Measurements from ENCODE around the gene TBCB. TPM values are rescaled to one million over a fixed set of nuclear protein-coding genes. Genes with fewer than 3 reads are reported as not detected.

TBCB gene
- total and polyA plus RNA-seq, 2 of the 4 experiments (the other 2 are of a cell fraction) = 182 to 269 TPM

DNA sequence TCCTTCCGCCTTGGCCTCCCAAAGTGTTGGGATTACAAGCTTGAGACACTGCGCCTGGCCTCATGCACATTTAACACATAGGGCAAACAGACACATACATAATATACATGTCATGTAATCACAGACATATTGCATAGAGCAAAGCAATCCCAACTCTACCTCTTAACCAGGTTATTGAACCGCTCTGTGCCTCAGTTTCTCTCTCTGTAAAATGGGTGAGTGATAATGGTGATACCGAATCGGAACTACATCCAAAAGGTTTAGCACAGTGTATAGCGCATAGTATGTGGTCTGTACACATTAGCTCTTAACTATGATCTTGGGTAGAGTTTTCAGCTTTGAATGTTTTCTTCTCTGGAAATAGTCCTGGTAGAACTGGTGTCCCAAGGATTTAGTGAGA, 29.4 kb downstream of the TBCB start (continued):
- TF ChIP-seq ELK1 (IDR thresholded peaks at IDR 0.05; ENCODE audit: borderline replicate concordance, low read depth, low read length) (no peak), RCOR1 (IDR thresholded peaks at IDR 0.05; ENCODE audit: insufficient replicate concordance, low read length) (no peak), MAFK (IDR thresholded peaks at IDR 0.05; ENCODE audit: low read depth, low read length) (no peak), MXI1 (IDR thresholded peaks at IDR 0.05; ENCODE audit: borderline replicate concordance, low read depth, low read length) (no peak)

GRCh38 chr19:36149673-36150406, 34.6 kb downstream of the TBCB start:
- intact Hi-C loops (cut with micrococcal nuclease) = no loop called here

More at GRCh38 chr19:36149673-36150406, 34.6 kb downstream of the TBCB start:
- DNase-seq = no peak
- Histone ChIP-seq H2AK5ac (ENCODE audit: low read depth, low read length) (no peak overlapping the region), H3K56ac (ENCODE audit: extremely low read depth, insufficient read depth, low read length) (no peak overlapping the region), H3K4me3 (ENCODE audit: insufficient read depth, low read depth, low read length) (no peak overlapping the region), H2AK9ac (replicated peaks; ENCODE audit: low read depth, low read length, poor library complexity) (peak overlapping the region; percentile 90), H2BK5ac (ENCODE audit: low read depth, low read length, poor library complexity, severe bottlenecking) (no peak overlapping the region), H3K14ac (replicated peaks; ENCODE audit: low read depth, low read length) (no peak overlapping the region), H3K27ac (ENCODE audit: insufficient read depth, low read length) (no peak overlapping the region), H4K5ac (ENCODE audit: low read depth, low read length) (no peak overlapping the region), H2BK15ac (ENCODE audit: low read depth, low read length) (no peak overlapping the region), H2BK20ac (ENCODE audit: low read depth, low read length) (no peak overlapping the region), H3K4me1 (ENCODE audit: control insufficient read depth, insufficient read depth, low read length) (peaks cover 6% of the 10 kb centered on the region; the same call in 1 of the 2 replicates), H3K23ac (ENCODE audit: low read depth, low read length) (no peak overlapping the region), H3K9me3 (ENCODE audit: control insufficient read depth, insufficient read depth, low read length) (no peaks in the 10 kb centered on the region), H3K4me2 (ENCODE audit: low read depth, low read length) (no peak overlapping the region), H3K9ac (ENCODE audit: low read depth, low read length) (no peak overlapping the region), H4K20me1 (ENCODE audit: insufficient read depth, low read length) (peaks cover 21% of the 10 kb centered on the region), H2AFZ (replicated peaks; ENCODE audit: low read length, poor library complexity) (peak overlapping the region; percentile 54), H3K18ac (ENCODE audit: low read depth, low read length) (no peak overlapping the region), H2BK120ac (ENCODE audit: low read depth, low read length) (no peak overlapping the region), H3K36me3 (ENCODE audit: control insufficient read depth, insufficient read depth, low read length) (peaks cover 53% of the 10 kb centered on the region), H4K91ac (ENCODE audit: insufficient read depth, low read depth, low read length) (no peak overlapping the region), H3K27me3 (ENCODE audit: control insufficient read depth, insufficient read depth, low read length) (no peaks in the 10 kb centered on the region), H4K8ac (ENCODE audit: low read depth in 2 of 2, low read length in 2 of 2) (no peak overlapping the region), H3K9me1 (ENCODE audit: insufficient read depth, low read length) (peaks cover 4% of the 10 kb centered on the region), H3K4ac (ENCODE audit: low read depth, low read length) (no peak overlapping the region), H3K79me1 (ENCODE audit: low read depth in 1 of 2, low read length in 2 of 2) (peaks cover 17 to 53% of the 10 kb centered on the region in 2 experiments)
- ATAC-seq (ENCODE audit: low read depth) = no peak
- in situ Hi-C loops (cut with MboI; ENCODE audit: low sequenced_read_pairs) = no loop called here
- TSS peak; percentile 98 for BruUV-seq (replicated peaks)
- POLR2A ChIA-PET (ENCODE audit: unreplicated experiment) = no interaction called here
- 93% methylated on average over 3 of the region's 13 CpGs; no CpG with 5 or more reads in 1 of the 2 experiments for WGBS, 2 experiments (ENCODE audit: extremely low coverage in 2 of 2, insufficient read length in 1 of 2)
- dilution Hi-C loops (cut with HindIII; ENCODE audit: low sequenced_read_pairs, unreplicated experiment) = no loop called here
- TF ChIP-seq FOS (IDR thresholded peaks at IDR 0.05; ENCODE audit: low read depth, low read length) = no peak
- TF ChIP-seq POLR2A (IDR thresholded peaks at IDR 0.05; ENCODE audit: low read depth, low read length) = no peak
- no peak for TF ChIP-seq RCOR1 (IDR thresholded peaks at IDR 0.05; ENCODE audit: insufficient replicate concordance, low read length)
- TF ChIP-seq MAFK (IDR thresholded peaks at IDR 0.05; ENCODE audit: low read depth, low read length) = no peak
- no peak for TF ChIP-seq CEBPB (IDR thresholded peaks at IDR 0.05; ENCODE audit: low read depth, low read length)
- no peak for TF ChIP-seq RFX5 (IDR thresholded peaks at IDR 0.05; ENCODE audit: low read depth, low read length)
- no peak for TF ChIP-seq ELK1 (IDR thresholded peaks at IDR 0.05; ENCODE audit: borderline replicate concordance, low read depth, low read length)
- TF ChIP-seq NFE2L2 (IDR thresholded peaks at IDR 0.05; ENCODE audit: low read depth, low read length) = no peak
- TF ChIP-seq SMC3 (IDR thresholded peaks at IDR 0.05; ENCODE audit: low read depth, low read length) = no peak
- TF ChIP-seq, protein P1, sequence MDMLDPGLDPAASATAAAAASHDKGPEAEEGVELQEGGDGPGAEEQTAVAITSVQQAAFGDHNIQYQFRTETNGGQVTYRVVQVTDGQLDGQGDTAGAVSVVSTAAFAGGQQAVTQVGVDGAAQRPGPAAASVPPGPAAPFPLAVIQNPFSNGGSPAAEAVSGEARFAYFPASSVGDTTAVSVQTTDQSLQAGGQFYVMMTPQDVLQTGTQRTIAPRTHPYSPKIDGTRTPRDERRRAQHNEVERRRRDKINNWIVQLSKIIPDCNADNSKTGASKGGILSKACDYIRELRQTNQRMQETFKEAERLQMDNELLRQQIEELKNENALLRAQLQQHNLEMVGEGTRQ (IDR thresholded peaks at IDR 0.05; ENCODE audit: low read depth, low read length) = no peak
- TF ChIP-seq CHD1 (IDR thresholded peaks at IDR 0.05; ENCODE audit: low read depth, low read length) = no peak
- no peak for TF ChIP-seq MXI1 (IDR thresholded peaks at IDR 0.05; ENCODE audit: borderline replicate concordance, low read depth, low read length)
- no peak for TF ChIP-seq RAD21 (IDR thresholded peaks at IDR 0.05; ENCODE audit: low read length)
- CTCF ChIA-PET = no interaction called here
